HG03108 (cell line): ENCODE results near the gene CTXN3.
"Not testable (repeated sequence)": the region's sequence is repeated elsewhere in the genome, so short reads cannot be mapped to it uniquely, and the experiment has no call there.

Experiments
- ATAC-seq: cut with Tn5 transposase; IDR thresholded peaks from one replicate; pipeline ENCODE4 v1.9.1; 2021; ENCODE audit warnings: moderate library complexity; ENCODE audit not compliant: unreplicated experiment

The CTXN3 gene

GRCh38 chr5:127650022-127650421 is 1.1 kb downstream of the CTXN3 start:
- ATAC-seq, result no peak

GRCh38 chr5:127650649-127651048 is 1.8 kb downstream of the CTXN3 start:
- no peak for ATAC-seq

GRCh38 chr5:127652952-127653611 is 4.2 kb downstream of the CTXN3 start:
- ATAC-seq, result no peak

DNA sequence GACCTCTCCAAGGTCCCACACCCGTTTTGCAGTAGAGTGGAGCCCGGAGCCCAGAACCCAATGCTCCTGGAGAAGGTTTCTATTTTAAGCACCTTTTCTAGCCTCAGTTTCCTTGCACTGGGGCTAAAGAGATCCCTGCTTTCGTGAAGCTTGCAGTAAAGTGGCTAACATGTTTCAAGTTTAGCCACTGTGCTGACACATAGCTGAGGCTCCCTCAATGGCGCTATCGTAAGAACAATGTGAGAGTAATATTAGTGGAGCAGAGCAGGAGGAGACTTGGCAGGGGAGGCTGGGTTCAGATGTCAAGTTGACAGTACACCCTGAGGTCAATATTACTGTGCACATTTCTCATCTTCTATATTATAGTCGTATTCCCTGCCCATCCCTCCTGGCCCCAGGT is 7.9 kb downstream of the CTXN3 start:
- no peak for ATAC-seq

- no peak for ATAC-seq
Observed at GRCh38 chr5:127660047-127660733, 11.3 kb downstream of the CTXN3 start.

DNA sequence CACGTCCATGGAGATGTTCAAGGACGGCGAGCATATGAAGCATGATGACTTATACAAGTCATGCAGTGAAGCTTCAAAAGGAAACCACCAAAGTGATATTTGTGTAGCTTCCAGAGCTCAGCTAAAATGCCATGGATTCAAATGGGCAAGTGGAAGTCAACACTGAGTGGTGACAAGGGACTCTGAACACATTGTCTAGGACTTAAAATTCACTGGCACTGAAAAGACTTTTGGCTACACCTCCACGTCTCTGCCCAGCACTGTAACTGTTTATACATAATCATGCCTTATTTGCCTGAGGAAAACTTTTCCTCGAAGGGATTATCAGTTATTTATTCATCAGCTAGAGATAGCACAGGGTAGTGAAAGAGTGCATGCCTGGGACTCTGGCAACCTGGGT is 15.2 kb downstream of the CTXN3 start:
- no peak for ATAC-seq

GRCh38 chr5:127665641-127666040 is 16.8 kb downstream of the CTXN3 start:
- ATAC-seq, result no peak

GRCh38 chr5:127666043-127666716 is 17.3 kb downstream of the CTXN3 start:
- ATAC-seq, result no peak

DNA sequence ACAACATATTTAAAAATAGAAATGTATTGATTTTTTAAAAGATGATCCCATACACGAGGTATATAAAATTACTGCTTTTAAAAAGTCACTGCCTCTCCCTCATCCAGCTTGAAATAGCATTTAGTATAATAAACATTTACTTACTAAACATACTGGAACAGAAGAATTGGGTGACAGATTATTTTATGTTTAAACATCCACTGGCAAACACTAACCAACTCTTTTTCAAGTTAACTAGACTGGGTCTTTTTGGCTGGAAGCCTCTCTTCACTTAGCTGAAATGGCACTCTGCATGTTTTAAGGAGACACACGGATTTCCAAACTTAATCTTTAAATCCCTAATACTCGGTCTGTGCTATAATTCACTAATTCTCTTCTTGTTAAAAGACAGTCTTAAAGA is 19.0 kb downstream of the CTXN3 start:
- ATAC-seq, result no peak

GRCh38 chr5:127671218-127671617 is 22.3 kb downstream of the CTXN3 start:
- ATAC-seq, result no peak

GRCh38 chr5:127673117-127673800 is 24.4 kb downstream of the CTXN3 start:
- ATAC-seq, result no peak

DNA sequence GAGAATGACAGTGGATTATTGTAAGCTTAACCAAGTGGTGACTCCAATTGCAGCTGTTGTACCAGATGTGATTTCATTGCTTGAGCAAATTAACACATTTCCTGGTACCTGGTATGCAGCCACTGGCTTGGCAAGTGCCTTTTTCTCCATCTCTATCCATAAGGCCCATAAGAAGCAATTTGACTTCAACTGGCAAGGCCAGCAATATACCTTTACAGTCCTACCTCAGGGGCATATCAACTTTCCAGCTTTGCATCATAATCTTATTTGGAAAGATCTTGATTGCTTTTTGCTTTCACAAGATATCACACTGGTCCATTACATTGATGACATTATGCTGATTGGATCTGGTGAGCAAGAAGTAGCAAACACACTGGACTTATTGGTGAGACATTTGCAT is 28.1 kb downstream of the CTXN3 start:
- ATAC-seq, result not testable (repeated sequence)

DNA sequence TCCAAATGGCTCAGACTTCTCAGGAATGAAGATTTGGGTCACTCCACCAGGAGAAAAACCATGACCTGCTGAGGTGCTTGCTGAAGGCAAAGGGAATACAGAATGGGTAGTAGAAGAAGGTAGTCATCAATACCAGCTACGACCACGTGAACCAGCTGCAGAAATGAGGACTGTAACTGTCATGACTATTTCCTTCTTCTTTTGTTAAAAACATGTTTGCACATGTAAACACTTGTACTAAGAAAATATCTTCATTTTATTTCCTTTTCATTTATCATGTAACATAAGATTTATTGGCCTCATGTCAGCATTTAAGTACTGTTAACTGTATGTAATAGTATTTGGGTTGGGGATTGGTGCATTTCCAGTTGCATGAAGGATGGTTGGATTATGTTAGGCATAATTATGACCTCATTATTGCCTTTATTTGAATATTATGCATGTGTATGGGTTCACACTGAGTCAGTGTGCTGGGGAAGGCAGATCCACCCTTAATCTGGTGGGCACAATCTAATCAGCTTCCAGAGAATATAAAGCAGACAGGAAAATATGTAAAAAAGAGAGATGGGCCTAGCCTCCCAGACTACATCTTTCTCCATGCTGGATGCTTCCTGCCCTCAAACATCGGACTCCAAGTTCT is 30.9 kb downstream of the CTXN3 start:
- ATAC-seq, result not testable (repeated sequence)

DNA sequence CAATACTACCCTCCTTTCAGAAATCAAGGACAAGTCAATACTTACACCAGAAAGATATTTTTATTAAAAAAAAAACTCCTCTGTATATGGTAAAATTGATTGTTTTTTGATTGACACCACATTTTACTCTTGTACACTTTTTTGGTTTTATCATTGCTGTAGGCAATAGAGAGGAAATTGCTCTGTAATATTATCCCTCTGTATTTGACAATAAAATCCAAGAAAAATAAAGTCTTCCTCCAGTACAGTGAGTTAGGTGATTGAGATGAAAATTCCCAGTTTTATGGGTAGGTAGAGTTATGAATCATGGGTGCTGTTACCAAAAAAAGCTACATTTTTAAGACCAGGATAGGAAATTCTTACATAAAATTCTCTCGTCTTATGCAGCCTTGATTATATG is 31.7 kb downstream of the CTXN3 start:
- no peak for ATAC-seq

DNA sequence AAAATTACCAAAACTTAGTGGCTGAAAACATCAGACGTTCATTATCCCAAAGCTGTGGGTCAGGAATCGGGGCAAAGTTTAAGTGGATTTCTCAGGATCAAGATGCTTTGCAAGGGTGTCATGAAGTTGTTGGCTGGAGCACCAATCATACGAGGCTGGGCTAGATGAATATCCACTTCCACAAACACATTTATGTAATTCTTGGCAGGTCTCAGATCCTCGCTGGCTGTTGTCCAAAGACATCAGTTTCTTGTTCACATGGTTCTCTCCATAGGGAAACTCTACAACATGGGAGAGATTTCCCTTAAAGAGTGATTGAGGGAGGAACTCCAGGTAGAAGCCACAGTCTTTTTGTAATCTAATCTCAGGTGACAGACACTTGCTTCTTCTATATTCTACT is 34.1 kb downstream of the CTXN3 start:
- no peak for ATAC-seq

DNA sequence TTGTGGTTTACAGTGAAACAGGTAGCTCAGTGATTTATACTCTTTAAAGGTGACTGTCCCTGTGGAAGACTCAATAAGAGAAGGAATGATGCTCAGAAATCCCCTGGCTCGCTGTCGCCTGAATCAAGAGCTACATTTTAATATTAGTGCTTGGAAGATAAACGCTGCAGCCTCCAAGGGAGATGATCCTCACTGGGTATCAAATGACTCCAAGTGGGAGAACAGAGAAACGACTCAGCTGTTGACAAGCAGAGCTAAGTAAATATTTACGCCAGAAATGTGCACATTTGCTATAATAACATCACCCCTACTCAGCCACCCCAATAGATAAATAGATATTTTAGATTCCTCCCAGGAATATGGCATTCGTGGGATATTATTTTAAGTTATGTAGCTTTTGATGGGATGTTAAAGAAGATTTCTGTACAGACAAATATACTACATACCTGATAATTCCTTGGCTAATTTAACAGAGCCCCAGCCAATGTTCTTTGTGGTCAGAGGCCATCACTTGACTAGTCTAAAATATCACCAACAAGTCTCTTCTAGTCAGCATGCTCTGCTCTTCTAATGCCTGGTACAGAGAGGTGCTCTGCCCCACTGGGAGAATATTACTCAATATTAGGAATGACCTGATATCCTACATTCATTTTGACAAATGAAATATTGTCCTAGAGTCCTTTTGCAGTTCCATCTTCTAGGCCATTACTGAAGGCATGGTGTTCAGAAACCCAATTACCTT is 36.0 kb downstream of the CTXN3 start:
- ATAC-seq, result no peak

GRCh38 chr5:127685662-127686061 is 36.8 kb downstream of the CTXN3 start:
- no peak for ATAC-seq

- no peak for ATAC-seq
Observed at GRCh38 chr5:127686424-127686823, 37.5 kb downstream of the CTXN3 start.

- no peak for ATAC-seq
Observed at GRCh38 chr5:127694518-127695171, 45.8 kb downstream of the CTXN3 start.

GRCh38 chr5:127695346-127695745 is 46.5 kb downstream of the CTXN3 start:
- no peak for ATAC-seq
